ENCODE measurements around the gene RTF1. TPM values are rescaled to one million over a fixed set of nuclear protein-coding genes. Genes with fewer than 3 reads are reported as not detected.

The RTF1 gene
- total RNA-seq, 1 donor from 2014 or later = 30.5 TPM

DNA sequence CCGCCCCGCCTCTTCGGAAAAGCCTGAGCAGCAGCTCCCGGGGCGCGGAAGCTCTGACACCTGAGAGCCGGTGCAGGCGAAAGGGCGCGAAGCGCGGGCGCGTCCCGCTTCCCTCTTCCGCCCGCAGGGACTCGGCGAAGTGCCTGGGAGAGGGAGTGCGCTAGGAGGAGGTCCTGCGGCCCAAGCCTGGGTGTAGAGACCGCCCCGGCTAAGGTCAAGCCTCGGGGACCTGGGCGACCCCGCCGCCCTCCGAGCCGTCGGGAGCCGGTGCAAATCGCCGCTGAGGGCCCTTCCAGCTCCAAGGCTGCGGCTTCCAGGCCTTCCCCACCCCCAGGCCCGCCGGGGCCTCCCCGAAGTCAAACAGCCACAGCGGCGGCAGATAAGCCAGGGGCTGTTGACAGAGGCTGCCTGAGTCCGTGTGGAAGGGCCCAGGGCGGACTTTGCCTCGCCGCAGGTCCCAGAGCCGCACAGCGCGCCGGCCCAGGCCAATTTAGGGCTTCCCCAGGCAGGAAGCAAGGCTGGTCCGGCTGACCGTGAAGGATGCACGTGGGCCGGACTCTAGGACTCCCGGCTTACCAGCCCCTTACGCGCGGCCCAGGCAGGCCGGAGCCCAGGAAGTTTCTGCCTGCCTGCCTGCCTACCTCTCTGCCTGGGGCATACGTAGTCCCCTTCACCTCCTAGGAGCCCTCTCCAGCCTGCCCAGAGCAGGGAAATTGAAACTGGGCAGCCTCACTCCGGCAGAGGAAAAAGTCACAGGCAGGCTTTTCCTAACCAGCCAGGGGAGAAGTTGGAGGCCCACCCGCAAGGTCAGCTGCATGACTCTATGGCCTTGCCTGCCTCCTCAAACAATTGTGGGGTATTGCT is 79.1 kb downstream of the RTF1 start:
- TF ChIP-seq, protein P1, sequence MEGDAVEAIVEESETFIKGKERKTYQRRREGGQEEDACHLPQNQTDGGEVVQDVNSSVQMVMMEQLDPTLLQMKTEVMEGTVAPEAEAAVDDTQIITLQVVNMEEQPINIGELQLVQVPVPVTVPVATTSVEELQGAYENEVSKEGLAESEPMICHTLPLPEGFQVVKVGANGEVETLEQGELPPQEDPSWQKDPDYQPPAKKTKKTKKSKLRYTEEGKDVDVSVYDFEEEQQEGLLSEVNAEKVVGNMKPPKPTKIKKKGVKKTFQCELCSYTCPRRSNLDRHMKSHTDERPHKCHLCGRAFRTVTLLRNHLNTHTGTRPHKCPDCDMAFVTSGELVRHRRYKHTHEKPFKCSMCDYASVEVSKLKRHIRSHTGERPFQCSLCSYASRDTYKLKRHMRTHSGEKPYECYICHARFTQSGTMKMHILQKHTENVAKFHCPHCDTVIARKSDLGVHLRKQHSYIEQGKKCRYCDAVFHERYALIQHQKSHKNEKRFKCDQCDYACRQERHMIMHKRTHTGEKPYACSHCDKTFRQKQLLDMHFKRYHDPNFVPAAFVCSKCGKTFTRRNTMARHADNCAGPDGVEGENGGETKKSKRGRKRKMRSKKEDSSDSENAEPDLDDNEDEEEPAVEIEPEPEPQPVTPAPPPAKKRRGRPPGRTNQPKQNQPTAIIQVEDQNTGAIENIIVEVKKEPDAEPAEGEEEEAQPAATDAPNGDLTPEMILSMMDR (IDR thresholded peaks at IDR 0.05) = no peak
- Mint-ChIP-seq H3K4me3 (ENCODE audit: unreplicated experiment) (no peak overlapping the region), H3K4me1 (ENCODE audit: low read depth) (peaks cover 14% of the 10 kb centered on the region), H3K27ac (ENCODE audit: unreplicated experiment) (no peak overlapping the region), H3K36me3 (ENCODE audit: low read depth) (peaks cover 1% of the 10 kb centered on the region), H3K9me3 (ENCODE audit: low read depth) (no peaks in the 10 kb centered on the region), H3K27me3 (ENCODE audit: low read depth) (peaks cover 47% of the 10 kb centered on the region)
- DNase-seq (ENCODE audit: low spot score) = no peak

- Mint-ChIP-seq H3K27me3 (ENCODE audit: low read depth) (peaks cover 57% of the 10 kb centered on the region), H3K36me3 (ENCODE audit: low read depth) (peaks cover 1% of the 10 kb centered on the region), H3K4me1 (ENCODE audit: low read depth) (peaks cover 20% of the 10 kb centered on the region), H3K27ac (ENCODE audit: unreplicated experiment) (no peak overlapping the region), H3K4me3 (ENCODE audit: unreplicated experiment) (no peak overlapping the region), H3K9me3 (ENCODE audit: low read depth) (no peaks in the 10 kb centered on the region)
- no peak for DNase-seq (ENCODE audit: low spot score)
- TF ChIP-seq, protein P1 (IDR thresholded peaks at IDR 0.05) = no peak
Observed at GRCh38 chr15:41498657-41499056, 81.8 kb downstream of the RTF1 start.

DNA sequence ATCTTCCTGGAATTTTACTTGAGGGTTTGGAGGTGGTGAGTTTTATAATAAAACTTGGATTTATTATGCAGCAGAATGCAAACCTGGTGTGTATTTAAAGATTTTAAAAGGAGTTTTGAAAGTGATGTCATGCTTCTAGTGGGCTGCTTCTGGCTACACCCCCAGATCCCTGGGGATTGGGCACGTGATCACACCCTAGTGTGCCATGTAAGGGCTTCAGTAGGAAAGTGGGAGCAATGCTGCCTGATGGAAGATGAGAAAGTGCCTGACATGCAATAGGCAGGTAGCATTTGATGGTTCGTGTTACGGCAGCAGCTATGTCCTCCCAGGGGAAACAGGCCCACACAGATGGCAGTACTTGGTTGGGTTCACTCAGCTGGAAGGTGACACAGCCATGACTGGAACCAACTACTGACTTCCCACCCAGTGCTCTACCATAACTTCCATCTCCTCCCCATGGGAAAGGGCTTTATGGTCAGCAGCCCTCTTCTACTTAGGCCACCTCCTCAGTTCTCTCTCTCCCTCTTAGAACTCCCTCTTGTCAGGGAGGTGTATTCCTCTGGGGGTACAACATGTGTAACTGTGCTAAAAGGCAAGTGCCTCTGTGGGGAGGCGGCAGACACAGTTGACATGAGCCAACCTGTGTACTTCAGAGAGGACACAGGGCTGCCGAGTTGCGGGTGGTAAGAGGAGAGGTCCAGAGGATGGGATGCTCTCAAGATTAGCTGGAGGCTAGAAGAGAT is 82.4 kb downstream of the RTF1 start:
- no peak overlapping the region for H3K27ac Mint-ChIP-seq (ENCODE audit: unreplicated experiment)
- H3K9me3 Mint-ChIP-seq (ENCODE audit: low read depth) = no peaks in the 10 kb centered on the region
- TF ChIP-seq, protein P1 (IDR thresholded peaks at IDR 0.05) = no peak
- no peak overlapping the region for H3K4me3 Mint-ChIP-seq (ENCODE audit: unreplicated experiment)
- peaks cover 1% of the 10 kb centered on the region for H3K36me3 Mint-ChIP-seq (ENCODE audit: low read depth)
- H3K27me3 Mint-ChIP-seq (ENCODE audit: low read depth) = peaks cover 58% of the 10 kb centered on the region
- H3K4me1 Mint-ChIP-seq (ENCODE audit: low read depth) = peaks cover 20% of the 10 kb centered on the region
- no peak for DNase-seq (ENCODE audit: low spot score)

GRCh38 chr15:41501191-41501917 is 84.5 kb downstream of the RTF1 start:
- Mint-ChIP-seq H3K9me3 (ENCODE audit: low read depth) (no peaks in the 10 kb centered on the region), H3K36me3 (ENCODE audit: low read depth) (peaks cover 1% of the 10 kb centered on the region), H3K4me1 (ENCODE audit: low read depth) (peaks cover 16% of the 10 kb centered on the region), H3K4me3 (ENCODE audit: unreplicated experiment) (peak overlapping the region; percentile 59), H3K27me3 (ENCODE audit: low read depth) (peaks cover 64% of the 10 kb centered on the region), H3K27ac (ENCODE audit: unreplicated experiment) (no peak overlapping the region)
- no peak for DNase-seq (ENCODE audit: low spot score)
- TF ChIP-seq, protein P1 (IDR thresholded peaks at IDR 0.05) = no peak
